NCI-H524 (cell line): ENCODE data around the gene SGMS1.

Experiments
- DNase-seq, 2 experiments: peaks; one replicate each; lab custom pipeline; 2025; lab: John Stamatoyannopoulos, UW

Gene SGMS1

GRCh38 chr10:50423448-50423847 is 200.3 kb downstream of the SGMS1 start:
- no peak for DNase-seq

GRCh38 chr10:50422259-50422658 is 201.5 kb downstream of the SGMS1 start:
- no peak for DNase-seq

- DNase-seq: no peak
Observed at GRCh38 chr10:50421026-50421719, 202.6 kb downstream of the SGMS1 start.

- no peak for DNase-seq
Observed at GRCh38 chr10:50420196-50420595, 203.6 kb downstream of the SGMS1 start.

- DNase-seq: no peak
Observed at GRCh38 chr10:50419756-50420155, 204.0 kb downstream of the SGMS1 start.

GRCh38 chr10:50419091-50419490 is 204.7 kb downstream of the SGMS1 start:
- no peak for DNase-seq

- no peak for DNase-seq
Observed at GRCh38 chr10:50417886-50418830, 205.6 kb downstream of the SGMS1 start.

- DNase-seq: no peak
Observed at GRCh38 chr10:50417486-50417885, 206.3 kb downstream of the SGMS1 start.

- no peak for DNase-seq
Observed at GRCh38 chr10:50416881-50417280, 206.9 kb downstream of the SGMS1 start.

GRCh38 chr10:50416181-50416824 is 207.5 kb downstream of the SGMS1 start:
- no peak for DNase-seq

- no peak for DNase-seq
Observed at GRCh38 chr10:50415292-50415691, 208.5 kb downstream of the SGMS1 start.

GRCh38 chr10:50410066-50410811 is 213.5 kb downstream of the SGMS1 start:
- DNase-seq: no peak

GRCh38 chr10:50407076-50407801 is 216.5 kb downstream of the SGMS1 start:
- DNase-seq: no peak

GRCh38 chr10:50406457-50407070 is 217.2 kb downstream of the SGMS1 start:
- DNase-seq: no peak

- no peak for DNase-seq
Observed at GRCh38 chr10:50405723-50406122, 218.0 kb downstream of the SGMS1 start.

GRCh38 chr10:50404021-50404773 is 219.6 kb downstream of the SGMS1 start:
- DNase-seq: no peak

- no peak for DNase-seq
Observed at GRCh38 chr10:50403074-50403473, 220.7 kb downstream of the SGMS1 start.

GRCh38 chr10:50402466-50402865 is 221.3 kb downstream of the SGMS1 start:
- no peak for DNase-seq

- DNase-seq: no peak
Observed at GRCh38 chr10:50400694-50401093, 223.1 kb downstream of the SGMS1 start.

- no peak for DNase-seq
Observed at GRCh38 chr10:50398823-50399222, 224.9 kb downstream of the SGMS1 start.
